ENCODE data around the gene CUL4A.
"Not testable (repeated sequence)": the region's sequence is repeated elsewhere in the genome, so short reads cannot be mapped to it uniquely, and the experiment has no call there.

The CUL4A gene

DNA sequence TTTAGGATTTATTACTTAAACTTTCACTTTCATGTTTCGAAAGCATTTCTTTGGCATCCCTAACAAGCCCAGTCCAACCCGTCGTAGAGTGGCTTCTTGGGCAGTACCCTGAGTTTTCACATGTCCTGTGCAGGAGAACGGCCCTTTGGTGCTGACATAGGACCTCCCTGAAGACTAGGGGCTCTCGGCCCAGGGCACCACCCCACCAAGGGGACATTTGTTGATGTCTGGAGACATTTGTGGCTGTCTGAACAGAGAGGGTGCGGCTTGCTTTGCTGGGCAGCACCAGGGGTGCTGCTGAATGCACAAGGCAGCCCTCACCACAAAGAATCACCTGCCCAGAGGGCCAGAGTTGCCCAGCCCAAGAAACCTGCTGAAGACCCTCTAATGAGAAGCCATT is 30.6 kb downstream of the CUL4A start:
- DNase-seq (ENCODE audit: low read depth) = no peak

DNA sequence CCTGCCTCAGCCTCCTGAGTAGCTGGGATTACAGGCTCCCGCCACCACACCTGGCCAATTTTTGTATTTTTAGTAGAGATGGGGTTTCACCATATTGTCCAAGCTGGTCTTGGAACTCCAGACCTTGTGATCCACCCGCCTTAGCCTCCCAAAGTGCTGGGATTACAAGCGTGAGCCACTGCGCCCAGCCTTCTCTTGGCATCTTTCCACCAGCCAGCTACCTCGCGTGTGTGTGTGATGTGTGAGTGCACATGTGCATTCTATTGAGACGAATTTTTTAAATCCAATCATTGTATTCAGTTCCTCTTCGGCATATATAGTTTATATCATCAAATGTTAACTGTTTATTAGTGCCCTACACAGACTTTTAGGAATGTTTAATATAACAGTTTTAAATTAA is 32.2 kb downstream of the CUL4A start:
- DNase-seq (ENCODE audit: low read depth) = not testable (repeated sequence)

DNA sequence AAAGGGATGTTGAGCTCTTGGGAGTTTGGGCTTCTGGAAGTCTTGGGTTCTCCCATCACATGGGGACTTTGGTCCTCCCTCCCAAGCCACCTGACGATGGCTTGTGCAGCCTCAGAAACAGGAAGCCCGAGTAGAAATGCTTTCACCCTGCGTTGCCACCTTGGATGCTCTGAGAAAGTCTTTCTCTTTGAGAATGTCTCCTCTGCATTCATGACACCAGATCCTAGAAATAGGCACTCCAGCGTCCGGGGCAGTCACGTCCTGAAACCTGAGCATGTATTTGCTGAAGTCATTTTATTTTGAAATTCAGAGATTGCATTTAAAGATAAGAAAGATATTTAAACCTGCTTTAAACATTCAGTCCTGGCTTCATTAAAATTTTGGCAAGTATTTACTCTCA is 34.4 kb downstream of the CUL4A start:
- DNase-seq (ENCODE audit: low read depth) = no peak

DNA sequence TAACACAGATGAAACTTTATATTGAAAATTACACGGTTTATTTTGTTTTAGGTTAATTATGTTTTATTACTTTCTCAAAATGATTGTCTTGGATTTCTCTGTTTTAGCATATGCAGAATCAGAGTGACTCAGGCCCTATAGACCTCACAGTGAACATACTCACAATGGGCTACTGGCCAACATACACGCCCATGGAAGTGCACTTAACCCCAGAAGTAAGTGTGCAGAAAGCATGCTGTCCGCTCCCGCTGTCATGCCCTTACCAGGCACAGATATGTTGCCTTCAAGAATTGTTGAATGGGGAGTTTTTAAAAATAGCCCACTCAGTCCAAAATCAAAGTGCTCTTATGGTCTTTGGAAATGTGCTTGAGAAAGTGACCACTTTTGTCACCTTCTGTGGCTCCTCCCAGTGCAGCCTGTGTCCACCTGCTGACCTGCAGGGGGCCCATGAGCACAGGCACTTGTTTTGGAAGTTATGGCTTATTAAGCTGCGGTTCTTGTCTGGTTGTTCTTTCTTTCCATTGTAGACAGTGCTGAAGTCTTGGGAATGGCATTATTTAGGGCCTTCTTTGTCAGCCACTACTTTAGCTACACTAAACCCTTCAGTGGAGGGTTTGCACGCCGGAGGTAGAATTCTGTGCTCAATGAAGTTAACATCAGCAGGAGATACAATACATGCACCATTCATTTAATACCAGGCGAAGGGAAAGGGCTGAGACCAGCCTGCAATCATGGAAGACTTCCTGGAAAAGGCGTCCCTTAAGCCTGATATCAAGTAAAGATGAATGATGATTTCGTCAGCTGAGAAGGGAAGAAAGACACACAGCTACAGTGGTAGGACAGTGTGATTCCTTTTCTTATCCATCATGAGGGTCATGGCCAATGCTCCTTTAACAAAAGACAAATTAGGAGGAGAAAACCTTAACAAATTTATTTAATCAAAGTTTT is 36.7 kb downstream of the CUL4A start:
- DNase-seq (ENCODE audit: low read depth) = no peak

DNA sequence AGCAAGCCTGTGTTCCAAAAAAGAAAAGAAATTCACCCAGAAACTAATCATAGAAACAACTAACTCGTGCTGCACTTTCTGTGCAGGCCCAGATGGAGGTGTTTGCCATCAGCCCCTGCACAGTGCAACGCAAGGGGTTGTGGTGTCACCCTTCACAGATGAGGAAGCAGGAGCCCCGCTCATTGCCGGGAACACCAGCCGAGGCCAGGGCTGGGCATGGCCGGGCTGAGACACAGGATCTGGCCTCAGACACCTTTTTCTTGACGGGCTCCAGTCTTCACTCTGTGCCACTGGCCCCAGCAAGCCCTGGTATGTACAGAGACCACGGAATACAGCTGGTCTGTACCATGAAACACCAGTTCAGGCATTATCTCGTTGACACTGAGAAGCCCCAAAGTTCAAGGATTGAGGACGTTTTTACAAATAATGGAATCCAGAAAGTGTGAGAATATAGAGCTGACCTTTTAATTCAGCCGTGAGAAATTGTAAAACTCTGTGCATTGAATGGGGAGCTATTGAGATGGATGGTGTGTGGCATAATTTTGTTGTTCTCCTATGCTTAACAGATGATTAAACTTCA is 43.2 kb downstream of the CUL4A start:
- DNase-seq (ENCODE audit: low read depth) = no peak

DNA sequence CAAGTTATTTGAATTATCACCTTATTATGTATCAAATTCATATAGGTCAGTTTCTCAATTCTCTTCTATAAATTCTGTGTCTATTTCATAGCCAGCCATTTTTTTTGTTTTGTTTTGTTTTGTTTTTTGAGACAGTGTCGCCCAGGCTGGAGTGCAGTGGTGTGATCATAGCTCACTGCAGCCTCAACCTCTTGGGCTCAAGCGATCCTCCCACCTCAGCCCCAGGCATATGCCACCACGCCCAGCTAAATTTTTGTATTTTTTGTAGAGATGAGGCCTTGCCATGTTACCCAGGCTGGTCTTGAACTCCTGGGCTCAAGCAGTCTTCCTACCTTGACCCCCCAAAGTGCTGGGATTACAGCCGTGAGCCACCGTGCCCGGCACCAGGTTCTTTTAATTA is 48.5 kb downstream of the CUL4A start:
- not testable (repeated sequence) for DNase-seq (ENCODE audit: low read depth)

DNA sequence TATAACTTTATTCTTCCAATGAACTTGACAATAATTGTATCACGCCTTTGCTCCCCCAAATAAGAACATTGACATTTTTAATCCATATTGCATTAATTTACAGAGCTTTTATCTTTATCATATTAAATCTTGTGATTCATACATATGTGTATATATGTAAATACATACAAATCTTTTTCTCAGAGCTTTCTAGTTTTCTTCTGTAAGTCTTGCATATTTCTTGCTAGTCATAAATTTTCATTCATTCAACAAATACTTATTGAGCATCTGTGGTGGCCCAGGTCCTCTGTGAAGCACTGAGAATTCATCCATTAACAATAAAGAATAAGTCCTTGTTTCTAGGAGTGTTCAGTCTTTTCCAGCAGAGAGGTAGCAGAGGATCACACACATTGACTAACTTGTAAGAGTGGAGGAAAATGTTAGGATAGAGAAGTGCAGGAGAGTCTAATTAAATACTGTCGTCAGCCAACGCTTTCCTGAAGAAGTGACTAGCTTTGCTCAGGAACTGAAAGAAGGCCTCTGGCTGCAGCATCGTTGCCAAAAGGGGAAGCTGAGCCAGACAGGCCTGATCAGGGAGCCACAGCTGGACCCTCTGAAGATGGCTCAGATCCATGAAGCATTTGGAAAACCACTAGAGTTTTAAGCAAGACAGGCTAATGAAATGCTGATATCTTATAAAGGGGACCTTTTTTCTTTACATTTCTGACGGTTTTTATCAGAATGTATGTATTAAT is 49.1 kb downstream of the CUL4A start:
- DNase-seq (ENCODE audit: low read depth) = no peak

DNA sequence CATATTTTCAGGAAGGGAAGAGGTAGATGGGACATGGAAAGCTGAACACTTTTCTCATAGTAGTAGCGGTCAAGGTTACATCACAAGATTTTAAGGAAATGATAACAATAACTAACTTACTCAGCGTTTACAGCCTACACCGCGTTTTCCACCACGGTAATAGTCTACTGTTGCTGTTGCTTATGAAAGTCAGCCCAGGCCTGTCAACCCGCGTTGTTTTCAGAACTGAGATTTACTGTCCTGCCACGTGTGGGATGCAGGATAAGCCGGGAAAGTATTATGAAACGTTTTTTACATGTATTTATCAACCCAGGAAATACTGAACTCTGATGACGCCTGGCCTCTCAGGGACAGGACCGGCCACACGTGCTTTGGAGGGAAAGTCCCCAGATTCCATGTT is 51.6 kb downstream of the CUL4A start:
- DNase-seq (ENCODE audit: low read depth) = no peak

DNA sequence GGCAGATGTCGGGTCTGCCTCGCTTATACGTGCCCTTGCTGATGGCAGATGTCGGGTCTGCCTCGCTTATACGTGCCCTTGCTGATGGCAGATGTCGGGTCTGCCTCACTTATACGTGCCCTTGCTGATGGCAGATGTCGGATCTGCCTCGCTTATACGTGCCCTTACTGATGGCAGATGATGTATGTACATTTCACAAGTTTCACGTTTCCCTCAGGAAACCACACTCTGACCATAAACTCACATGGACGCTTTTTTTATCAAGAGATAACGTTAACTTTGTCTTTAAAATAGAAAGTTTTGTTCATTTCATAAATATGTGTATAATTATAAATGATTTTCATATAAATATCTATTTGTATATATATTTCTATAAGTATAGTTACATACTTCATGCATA is 53.6 kb downstream of the CUL4A start:
- not testable (repeated sequence) for DNase-seq (ENCODE audit: low read depth)

DNA sequence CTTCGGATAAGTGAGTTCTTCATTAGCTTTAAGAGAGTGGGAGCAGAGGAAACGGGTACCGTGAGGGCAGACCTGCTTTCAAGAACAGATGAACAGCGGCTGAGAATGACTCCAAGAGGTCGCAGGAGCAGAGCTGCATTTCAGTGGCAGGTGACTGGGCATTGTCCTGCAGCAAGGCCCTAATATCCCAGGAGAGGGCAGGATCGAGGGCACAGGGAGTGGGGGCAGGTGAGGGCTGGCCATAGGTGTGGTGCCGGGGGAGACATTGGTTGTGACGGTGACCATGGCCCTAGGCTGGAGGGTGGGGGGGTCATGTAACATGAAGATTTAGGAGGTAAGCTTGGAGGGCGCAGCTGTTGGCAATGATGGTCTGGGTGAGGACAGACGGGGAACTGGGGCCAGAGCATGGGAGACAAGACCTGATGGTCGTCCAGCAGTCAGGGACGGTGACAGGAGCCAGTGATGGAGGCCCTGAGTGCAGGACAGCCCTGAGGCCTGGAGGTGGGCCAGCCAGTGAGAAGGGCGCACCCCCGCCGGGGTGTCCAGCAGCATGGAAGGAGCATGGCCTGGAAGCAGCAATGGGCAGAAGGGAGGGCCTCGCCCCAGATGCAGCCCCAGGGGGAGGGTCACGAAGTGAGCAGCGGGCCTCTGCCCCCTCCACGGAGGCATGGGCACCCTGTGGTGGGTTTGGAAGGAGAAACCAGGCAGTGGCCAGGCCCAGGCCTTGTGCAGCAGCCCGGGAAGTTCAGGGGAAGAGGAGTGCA is 58.4 kb downstream of the CUL4A start:
- DNase-seq (ENCODE audit: low read depth) = no peak

DNA sequence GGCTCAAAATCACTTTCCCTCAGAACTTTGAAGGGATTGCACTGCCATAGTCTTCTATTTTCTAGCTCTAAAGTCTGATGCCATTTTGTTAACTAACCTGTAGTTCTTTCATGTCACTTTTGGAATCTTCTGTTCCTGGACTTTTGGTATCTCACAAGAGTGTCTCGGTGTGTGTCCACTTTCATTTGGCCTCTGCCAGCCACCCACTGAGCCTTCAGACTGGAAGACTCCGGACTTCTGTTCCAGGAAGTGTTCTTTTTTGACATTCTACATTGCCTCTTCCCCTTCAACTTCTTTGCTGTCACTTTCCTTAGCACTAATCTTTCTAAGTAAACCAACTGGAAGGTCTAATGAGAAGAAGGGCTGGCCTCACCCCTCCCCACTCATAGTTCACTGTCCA is 62.6 kb downstream of the CUL4A start:
- DNase-seq (ENCODE audit: low read depth) = no peak

DNA sequence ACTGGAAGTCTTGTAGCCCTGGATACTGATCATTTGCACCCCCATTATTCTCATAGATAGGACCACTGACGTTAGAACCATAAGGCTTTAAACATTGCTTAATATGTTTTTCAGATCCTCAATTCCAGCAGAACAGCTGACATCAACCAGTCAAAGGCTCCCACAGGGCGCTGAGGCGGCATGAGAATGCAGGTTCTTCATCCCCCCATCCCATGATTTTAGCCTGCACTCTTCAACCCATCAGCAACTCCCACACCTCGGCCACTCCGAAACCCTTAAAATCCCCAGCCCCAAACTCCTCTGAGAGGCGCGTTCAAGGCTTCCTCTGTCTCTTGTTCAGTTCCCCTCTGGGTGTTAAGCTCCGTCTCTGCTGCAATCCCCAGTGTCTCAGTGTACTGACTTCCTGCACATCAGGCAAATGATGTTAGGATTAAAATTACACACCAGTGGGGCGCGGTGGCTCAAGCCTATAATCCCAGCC is 63.3 kb downstream of the CUL4A start:
- no peak for DNase-seq (ENCODE audit: low read depth)

DNA sequence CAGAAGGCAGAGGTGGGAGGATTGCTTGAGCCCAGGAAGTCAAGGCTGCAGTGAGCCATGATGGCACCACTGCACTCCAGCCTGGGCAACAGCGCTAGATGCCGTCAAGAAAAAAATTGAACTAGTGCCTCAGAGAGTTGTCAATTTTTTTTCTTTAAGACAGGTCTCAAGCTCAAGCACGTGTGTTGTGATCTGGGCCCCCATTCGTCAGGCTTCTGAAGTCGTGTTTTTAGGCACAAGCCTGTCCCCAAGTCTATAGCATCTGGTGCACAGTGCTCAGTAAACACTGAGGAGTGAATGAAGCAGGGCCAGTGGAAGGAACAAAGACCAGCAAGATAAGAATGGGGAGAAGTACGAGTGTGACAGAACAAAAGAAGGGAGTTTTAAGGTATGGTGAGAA is 63.9 kb downstream of the CUL4A start:
- DNase-seq (ENCODE audit: low read depth) = no peak

DNA sequence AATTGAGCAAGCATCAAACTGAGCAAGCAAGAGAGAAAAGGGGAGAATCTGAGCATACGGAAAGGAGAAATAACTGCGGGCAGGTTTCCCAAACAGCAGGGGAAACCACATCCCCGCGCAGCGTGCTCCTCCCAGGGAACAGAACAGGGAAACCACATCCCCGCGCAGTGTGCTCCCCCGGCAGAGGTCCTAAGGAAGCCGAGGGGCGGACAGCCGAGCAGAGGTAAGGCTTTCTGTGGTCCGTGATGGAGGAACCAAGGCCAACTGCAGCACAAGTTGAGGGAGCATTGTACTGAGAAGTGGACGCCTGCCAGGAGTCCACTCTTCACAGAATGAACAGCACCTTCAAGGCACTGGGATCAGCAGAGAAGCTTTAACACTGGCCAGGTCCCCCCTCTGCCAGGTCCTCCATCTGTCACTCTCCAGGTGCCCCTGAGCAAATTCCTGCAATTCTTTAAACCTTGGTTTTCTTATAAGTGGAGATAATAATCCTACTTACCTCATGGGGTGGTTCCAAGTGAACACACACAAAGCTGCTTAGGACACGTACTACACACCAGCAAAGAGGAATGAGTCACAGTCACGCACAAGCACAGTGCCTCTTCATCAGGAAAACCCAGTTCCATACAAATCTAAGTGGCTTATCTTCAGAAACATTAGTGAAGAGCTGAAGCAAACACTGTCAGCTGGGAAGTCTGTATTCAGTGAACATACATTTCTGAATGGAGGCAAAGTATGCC is 64.6 kb downstream of the CUL4A start:
- DNase-seq (ENCODE audit: low read depth) = no peak

DNA sequence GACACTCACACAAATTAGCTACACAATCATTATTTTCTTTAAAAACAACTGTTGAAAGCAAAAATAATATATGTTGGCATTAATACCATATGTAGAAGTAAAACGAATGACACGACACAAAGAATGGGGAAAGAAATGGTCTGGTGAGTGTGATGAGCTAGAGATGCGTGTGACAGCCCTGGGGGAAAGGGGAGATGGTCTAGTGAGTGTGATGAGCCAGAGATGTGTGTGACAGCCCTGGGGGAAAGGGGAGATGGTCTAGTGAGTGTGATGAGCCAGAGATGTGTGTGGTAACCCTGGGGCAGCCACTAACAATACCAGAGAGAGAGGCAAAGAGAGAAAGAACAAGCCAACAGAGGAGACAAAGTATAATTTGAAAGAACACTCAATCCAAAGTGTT is 65.3 kb downstream of the CUL4A start:
- no peak for DNase-seq (ENCODE audit: low read depth)

DNA sequence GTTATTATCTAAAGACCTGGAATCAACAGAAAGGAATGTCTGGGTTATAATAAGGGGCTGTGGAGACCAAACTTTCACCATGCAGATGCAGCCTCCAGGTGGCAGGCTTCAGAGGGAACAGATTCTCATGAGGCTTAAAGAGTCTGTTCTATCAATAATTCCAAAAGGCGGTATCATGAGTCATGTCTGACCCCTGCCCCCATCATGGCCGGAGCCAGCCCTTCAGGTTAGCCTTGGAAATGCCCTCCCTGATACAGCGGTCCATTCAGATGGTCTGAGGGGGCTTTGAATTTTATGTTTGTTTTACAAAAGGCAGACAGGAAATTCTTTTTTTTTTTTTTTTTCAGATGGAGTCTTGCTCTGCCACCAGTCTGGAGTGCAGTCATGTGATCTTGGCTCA is 66.0 kb downstream of the CUL4A start:
- DNase-seq (ENCODE audit: low read depth) = no peak

DNA sequence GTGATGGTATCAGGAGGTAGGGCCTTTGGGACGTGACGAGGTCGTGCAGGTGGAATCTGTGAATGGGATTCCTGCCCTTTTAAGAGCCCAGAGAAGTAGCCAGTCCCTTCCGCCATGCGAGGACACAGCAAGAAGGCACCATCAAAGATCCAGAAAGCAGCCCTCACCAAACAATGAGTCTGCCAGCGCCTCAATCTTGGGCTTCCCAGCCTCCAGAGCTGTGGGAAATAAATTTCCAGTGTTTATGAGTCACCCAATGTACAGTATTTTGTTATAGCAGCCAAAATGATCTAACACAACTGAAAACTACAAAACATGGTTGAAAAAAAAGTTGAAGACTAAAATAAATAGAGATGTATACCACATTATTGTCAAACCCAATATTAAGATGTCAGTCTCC is 70.7 kb downstream of the CUL4A start:
- no peak for DNase-seq (ENCODE audit: low read depth)

DNA sequence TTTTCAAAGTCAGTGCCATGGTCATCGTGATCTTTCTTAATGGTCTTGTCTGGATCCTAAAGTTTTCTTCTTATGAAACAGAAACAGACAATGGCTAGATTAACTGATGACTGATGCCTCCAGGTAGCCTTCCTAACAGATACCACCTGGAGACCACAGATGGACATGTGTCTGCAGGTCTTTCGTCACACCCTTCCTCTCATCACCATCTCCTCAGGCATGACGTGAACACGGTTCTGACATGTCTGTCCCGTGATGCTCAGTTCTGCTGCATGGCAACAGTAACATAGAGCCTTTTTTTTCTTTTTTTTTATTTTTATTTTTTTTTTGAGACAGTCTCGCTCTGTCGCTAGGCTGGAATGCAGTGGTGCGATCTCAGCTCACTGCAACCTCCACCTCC is 74.5 kb downstream of the CUL4A start:
- DNase-seq (ENCODE audit: low read depth) = no peak

DNA sequence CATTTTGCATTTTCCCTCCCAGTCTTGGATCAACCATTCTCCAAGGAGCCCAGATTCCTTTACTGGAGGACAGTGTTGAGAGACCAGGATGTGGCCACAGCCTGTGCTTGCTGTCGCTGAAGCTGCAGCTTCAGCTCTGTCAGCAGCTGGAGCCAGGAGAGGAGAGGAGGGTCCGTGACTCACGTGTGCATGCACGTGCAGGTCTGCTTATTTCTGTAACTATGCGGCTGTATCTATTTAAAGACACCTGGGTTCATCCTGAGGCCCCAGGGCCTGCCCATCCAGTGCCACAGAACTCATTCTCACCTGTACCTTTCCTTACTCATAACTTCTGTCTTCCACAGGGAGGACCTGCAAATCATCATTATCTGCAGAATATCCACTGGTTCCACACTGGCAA is 79.5 kb downstream of the CUL4A start:
- no peak for DNase-seq (ENCODE audit: low read depth)

DNA sequence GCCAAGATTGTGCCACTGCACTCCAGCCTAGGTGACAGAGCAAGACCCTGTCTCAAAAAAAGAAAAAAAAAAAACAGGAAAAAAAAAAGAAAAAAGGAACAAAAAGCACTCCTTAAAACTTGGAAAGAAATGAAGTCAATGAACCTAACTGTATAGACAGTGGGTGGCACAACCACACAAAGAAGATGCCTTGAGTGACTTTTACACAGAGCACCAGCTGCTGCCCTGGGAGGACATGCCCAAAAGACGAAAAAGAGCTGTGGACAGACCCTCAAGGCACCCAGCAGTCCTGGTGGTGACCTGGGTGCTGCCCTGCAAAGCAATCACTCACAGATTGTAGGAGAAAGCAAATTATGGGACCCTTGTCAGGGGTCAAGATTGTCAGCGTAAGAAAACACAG is 81.7 kb downstream of the CUL4A start:
- no peak for DNase-seq (ENCODE audit: low read depth)

All from activated T-cell treated with anti-CD3 and anti-CD28 coated beads for 24 hours (primary cell).